ENCODE data around the gene ZNF324B. TPM values are rescaled to one million over a fixed set of nuclear protein-coding genes. Genes with fewer than 3 reads are reported as not detected.

The ZNF324B gene
- polyA plus RNA-seq, 1 donor: 5.2 TPM

- Histone ChIP-seq H3K4me1 (ENCODE audit: control insufficient read depth, insufficient read depth, low read length) (peaks cover 6% of the 10 kb centered on the region), H3K4me3 (ENCODE audit: low read length) (no peak overlapping the region), H3K9me3 (ENCODE audit: control insufficient read depth, low read depth, low read length) (no peaks in the 10 kb centered on the region), H3K27me3 (ENCODE audit: control insufficient read depth, insufficient read depth, low read length) (no peaks in the 10 kb centered on the region), H3K36me3 (ENCODE audit: control insufficient read depth, insufficient read depth, low read length) (peaks cover 39% of the 10 kb centered on the region), H3K27ac (ENCODE audit: low read length) (no peak overlapping the region)
- 100% methylated on average over 2 of the region's 39 CpGs for WGBS (ENCODE audit: insufficient coverage, low lambda C conversion rate)
- DNase-seq: no peak
Measured at GRCh38 chr19:58471736-58472135, 20.3 kb downstream of the ZNF324B start.

- no peak overlapping the region for H3K27ac ChIP-seq (ENCODE audit: low read length)
- no peak for DNase-seq
- H3K27me3 ChIP-seq (ENCODE audit: control insufficient read depth, insufficient read depth, low read length): no peaks in the 10 kb centered on the region
- peaks cover 12% of the 10 kb centered on the region for H3K4me1 ChIP-seq (ENCODE audit: control insufficient read depth, insufficient read depth, low read length)
- no peaks in the 10 kb centered on the region for H3K9me3 ChIP-seq (ENCODE audit: control insufficient read depth, low read depth, low read length)
- peaks cover 46% of the 10 kb centered on the region for H3K36me3 ChIP-seq (ENCODE audit: control insufficient read depth, insufficient read depth, low read length)
- H3K4me3 ChIP-seq (ENCODE audit: low read length): no peak overlapping the region
Measured at GRCh38 chr19:58473775-58474174, 22.4 kb downstream of the ZNF324B start.

- H3K4me3 ChIP-seq (ENCODE audit: low read length): no peak overlapping the region
- no peak for DNase-seq
- no CpG with 5 or more reads among the region's 12 CpGs for WGBS (ENCODE audit: insufficient coverage, low lambda C conversion rate)
- H3K27me3 ChIP-seq (ENCODE audit: control insufficient read depth, insufficient read depth, low read length): no peaks in the 10 kb centered on the region
- peaks cover 12% of the 10 kb centered on the region for H3K4me1 ChIP-seq (ENCODE audit: control insufficient read depth, insufficient read depth, low read length)
- no peaks in the 10 kb centered on the region for H3K9me3 ChIP-seq (ENCODE audit: control insufficient read depth, low read depth, low read length)
- H3K27ac ChIP-seq (ENCODE audit: low read length): no peak overlapping the region
- peaks cover 41% of the 10 kb centered on the region for H3K36me3 ChIP-seq (ENCODE audit: control insufficient read depth, insufficient read depth, low read length)
Measured at GRCh38 chr19:58474291-58474996, 23.0 kb downstream of the ZNF324B start.

DNA sequence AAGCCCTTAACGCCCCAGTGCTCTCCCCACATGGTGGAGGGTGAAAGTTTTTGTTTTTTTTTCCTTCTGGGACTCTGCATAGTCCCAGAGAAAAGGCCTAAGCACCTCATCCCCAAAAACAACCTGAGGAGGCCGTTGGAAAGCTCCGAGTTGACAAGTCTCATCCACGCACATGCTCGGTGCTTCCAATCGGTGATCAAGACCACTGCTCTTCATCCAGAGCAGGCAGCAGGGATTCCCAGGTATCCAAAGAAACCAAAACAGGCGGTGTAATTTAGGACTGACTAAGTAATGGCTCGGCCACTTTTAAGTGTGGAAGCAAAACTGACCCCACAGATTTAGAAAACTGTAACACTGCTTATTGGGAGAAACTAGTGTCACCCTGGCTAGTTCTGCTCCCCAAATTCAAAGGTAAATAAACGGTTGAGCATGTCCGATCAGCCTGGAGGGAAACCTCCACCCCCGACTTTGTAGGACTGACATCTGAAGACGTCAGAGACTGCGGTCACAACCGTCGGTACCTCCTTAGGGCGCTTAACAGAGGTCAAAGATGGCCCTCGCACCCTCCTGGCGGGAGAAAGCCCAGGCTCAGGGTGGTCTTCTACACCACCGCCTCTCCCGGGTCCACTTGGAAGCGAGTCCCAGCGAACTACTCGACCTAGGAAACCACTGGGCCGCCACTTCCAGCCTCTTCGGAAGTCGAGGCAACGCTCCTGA is 23.7 kb downstream of the ZNF324B start:
- Histone ChIP-seq H3K27ac (ENCODE audit: low read length) (peak overlapping the region; percentile 97), H3K9me3 (ENCODE audit: control insufficient read depth, low read depth, low read length) (no peaks in the 10 kb centered on the region), H3K4me3 (ENCODE audit: low read length) (peak overlapping the region; percentile 76), H3K27me3 (ENCODE audit: control insufficient read depth, insufficient read depth, low read length) (no peaks in the 10 kb centered on the region), H3K4me1 (ENCODE audit: control insufficient read depth, insufficient read depth, low read length) (peaks cover 12% of the 10 kb centered on the region), H3K36me3 (ENCODE audit: control insufficient read depth, insufficient read depth, low read length) (peaks cover 38% of the 10 kb centered on the region)
- no CpG with 5 or more reads among the region's 27 CpGs for WGBS (ENCODE audit: insufficient coverage, low lambda C conversion rate)
- DNase-seq: no peak

DNA sequence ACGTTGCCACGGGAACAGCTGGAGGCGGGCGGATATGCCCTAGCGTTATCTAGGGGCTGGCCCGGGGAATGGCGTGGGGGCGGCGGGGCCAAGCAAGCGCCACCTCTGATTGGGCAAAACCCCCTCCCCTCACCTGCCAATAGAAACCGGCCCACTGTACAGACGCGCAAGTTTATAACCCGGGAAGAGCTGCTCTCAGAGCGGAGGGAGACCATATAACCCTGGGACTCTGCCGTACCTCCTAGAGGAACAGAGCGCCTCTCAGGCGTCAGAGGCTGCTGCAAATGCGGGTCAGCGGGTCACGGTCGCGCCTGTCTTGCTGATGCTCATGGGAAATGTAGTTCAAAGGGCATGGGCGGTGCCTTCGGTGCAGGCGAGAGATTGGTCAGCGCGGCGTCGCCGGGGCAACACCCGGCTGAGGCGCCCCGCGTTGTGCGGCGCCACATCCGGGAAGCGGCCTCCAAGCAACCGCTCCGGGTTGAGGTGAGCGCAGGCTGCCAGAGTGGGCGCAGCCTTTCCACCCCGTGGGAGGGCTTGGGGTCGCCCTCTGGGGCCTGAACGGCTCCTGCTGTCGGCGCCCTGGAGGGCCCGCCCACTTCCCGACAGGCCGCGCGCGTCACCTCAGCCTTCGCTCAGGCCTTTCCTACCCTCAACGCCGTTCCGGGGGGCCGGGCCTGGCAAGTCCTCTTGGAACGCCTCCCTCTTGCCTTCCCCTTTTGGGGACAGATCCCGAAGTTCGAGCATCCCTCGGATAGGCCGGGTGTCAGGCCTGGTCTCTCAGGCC is 24.5 kb downstream of the ZNF324B start, which contains the start of gene ZNF446:
Gene ZNF446 (plus strand): TSS at position 639 of the 784 bp plus-strand sequence. CDS start 867 bp downstream, outside the sequence.
- H3K36me3 ChIP-seq (ENCODE audit: control insufficient read depth, insufficient read depth, low read length): peaks cover 40% of the 10 kb centered on the region
- 20% methylated on average over 1 of the region's 64 CpGs for WGBS (ENCODE audit: insufficient coverage, low lambda C conversion rate)
- H3K27ac ChIP-seq (ENCODE audit: low read length): peak within 1 kb of the TSS; percentile 97
- peak; percentile 98 to 99 for DNase-seq
- H3K4me3 ChIP-seq (ENCODE audit: low read length): peak within 1 kb of the TSS; percentile 76
- H3K9me3 ChIP-seq (ENCODE audit: control insufficient read depth, low read depth, low read length): no peaks in the 10 kb centered on the region
- no peaks in the 10 kb centered on the region for H3K27me3 ChIP-seq (ENCODE audit: control insufficient read depth, insufficient read depth, low read length)
- H3K4me1 ChIP-seq (ENCODE audit: control insufficient read depth, insufficient read depth, low read length): peaks cover 12% of the 10 kb centered on the region

- peaks cover 45% of the 10 kb centered on the region for H3K36me3 ChIP-seq (ENCODE audit: control insufficient read depth, insufficient read depth, low read length)
- DNase-seq: peak in 1 of 2 donors; percentile 31
- 60% methylated on average over 1 of the region's 27 CpGs for WGBS (ENCODE audit: insufficient coverage, low lambda C conversion rate)
Measured at GRCh38 chr19:58476498-58477015, 25.1 kb downstream of the ZNF324B start.

DNA sequence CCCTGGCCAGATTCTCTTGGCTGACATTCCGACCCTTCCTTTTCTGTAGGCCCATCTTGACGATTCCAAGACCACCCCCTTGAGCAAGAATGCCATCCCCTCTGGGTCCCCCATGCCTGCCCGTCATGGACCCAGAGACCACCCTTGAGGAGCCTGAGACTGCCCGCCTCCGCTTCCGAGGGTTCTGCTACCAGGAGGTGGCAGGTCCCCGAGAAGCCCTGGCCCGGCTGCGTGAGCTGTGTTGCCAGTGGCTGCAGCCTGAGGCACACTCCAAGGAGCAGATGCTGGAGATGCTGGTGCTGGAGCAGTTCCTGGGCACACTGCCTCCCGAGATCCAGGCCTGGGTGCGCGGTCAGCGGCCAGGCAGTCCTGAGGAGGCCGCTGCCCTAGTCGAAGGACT is 25.7 kb downstream of the ZNF324B start:
- WGBS (ENCODE audit: insufficient coverage, low lambda C conversion rate): no CpG with 5 or more reads among the region's 15 CpGs
- H3K9me3 ChIP-seq (ENCODE audit: control insufficient read depth, low read depth, low read length): no peaks in the 10 kb centered on the region
- peaks cover 12% of the 10 kb centered on the region for H3K4me1 ChIP-seq (ENCODE audit: control insufficient read depth, insufficient read depth, low read length)
- H3K36me3 ChIP-seq (ENCODE audit: control insufficient read depth, insufficient read depth, low read length): peaks cover 42% of the 10 kb centered on the region
- H3K27ac ChIP-seq (ENCODE audit: low read length): no peak overlapping the region
- no peak overlapping the region for H3K4me3 ChIP-seq (ENCODE audit: low read length)
- DNase-seq: no peak
- H3K27me3 ChIP-seq (ENCODE audit: control insufficient read depth, insufficient read depth, low read length): no peaks in the 10 kb centered on the region

More at GRCh38 chr19:58476498-58477015, 25.1 kb downstream of the ZNF324B start:
- Histone ChIP-seq H3K4me3 (ENCODE audit: low read length) (peak overlapping the region; percentile 76), H3K27ac (ENCODE audit: low read length) (peak overlapping the region; percentile 97), H3K27me3 (ENCODE audit: control insufficient read depth, insufficient read depth, low read length) (no peaks in the 10 kb centered on the region), H3K9me3 (ENCODE audit: control insufficient read depth, low read depth, low read length) (no peaks in the 10 kb centered on the region), H3K4me1 (ENCODE audit: control insufficient read depth, insufficient read depth, low read length) (peaks cover 12% of the 10 kb centered on the region)

GRCh38 chr19:58477871-58478270 is 26.4 kb downstream of the ZNF324B start:
- no peak for DNase-seq
- no peak overlapping the region for H3K27ac ChIP-seq (ENCODE audit: low read length)
- WGBS (ENCODE audit: insufficient coverage, low lambda C conversion rate): no CpG with 5 or more reads among the region's 1 CpG
- no peaks in the 10 kb centered on the region for H3K27me3 ChIP-seq (ENCODE audit: control insufficient read depth, insufficient read depth, low read length)
- peaks cover 12% of the 10 kb centered on the region for H3K4me1 ChIP-seq (ENCODE audit: control insufficient read depth, insufficient read depth, low read length)
- H3K9me3 ChIP-seq (ENCODE audit: control insufficient read depth, low read depth, low read length): no peaks in the 10 kb centered on the region
- peaks cover 37% of the 10 kb centered on the region for H3K36me3 ChIP-seq (ENCODE audit: control insufficient read depth, insufficient read depth, low read length)
- H3K4me3 ChIP-seq (ENCODE audit: low read length): no peak overlapping the region

- H3K9me3 ChIP-seq (ENCODE audit: control insufficient read depth, low read depth, low read length): no peaks in the 10 kb centered on the region
- WGBS (ENCODE audit: insufficient coverage, low lambda C conversion rate): 100% methylated on average over 3 of the region's 7 CpGs
- H3K4me3 ChIP-seq (ENCODE audit: low read length): no peak overlapping the region
- peaks cover 12% of the 10 kb centered on the region for H3K4me1 ChIP-seq (ENCODE audit: control insufficient read depth, insufficient read depth, low read length)
- H3K27ac ChIP-seq (ENCODE audit: low read length): no peak overlapping the region
- no peaks in the 10 kb centered on the region for H3K27me3 ChIP-seq (ENCODE audit: control insufficient read depth, insufficient read depth, low read length)
- H3K36me3 ChIP-seq (ENCODE audit: control insufficient read depth, insufficient read depth, low read length): peaks cover 28% of the 10 kb centered on the region
- DNase-seq: no peak
Measured at GRCh38 chr19:58479303-58479702, 27.9 kb downstream of the ZNF324B start.

Measured in large intestine (tissue), 3 donors.